HepG2 (cell line): ENCODE measurements around the gene CTNNAL1.

Experiments used
- ASH2L ChIP-seq: fragments of 300-600, 200-600 bp; sonication (generic); IDR thresholded peaks from 2 replicates; pipeline ENCODE4 v1.7.0; 2017; ENCODE audit warnings: low read depth, mild to moderate bottlenecking, moderate library complexity, mixed read lengths, low read length; ENCODE audit not compliant: insufficient read length
- GABPA ChIP-seq, 2 experiments: IDR thresholded peaks; 2 replicates each; pipeline ENCODE4 v1.6.1; 2011 to 2016; ENCODE audit warnings: low read depth in 2 of 2, low read length in 1 of 2, missing biosample characterization in 1 of 2, missing genetic modification characterization in 1 of 2
- GABPB1 ChIP-seq: IDR thresholded peaks from 2 replicates; pipeline ENCODE4 v1.6.1; 2016; ENCODE audit warnings: mild to moderate bottlenecking, missing genetic modification reagents, moderate library complexity, missing compliant biosample characterization
- MTF1 ChIP-seq: sonication (generic); formaldehyde crosslinking; IDR thresholded peaks from 2 replicates; pipeline ENCODE4 v1.5.0; 2020; ENCODE audit warnings: missing genetic modification reagents
- MXI1 ChIP-seq: IDR thresholded peaks from 3 replicates; pipeline ENCODE4 v1.6.1; 2012; ENCODE audit warnings: low read depth, low read length, inconsistent platforms, borderline replicate concordance
- POLR2AphosphoS5 ChIP-seq: IDR thresholded peaks from 2 replicates; pipeline ENCODE4 v1.6.1; 2012; ENCODE audit warnings: low read depth, low read length
- RFX1 ChIP-seq: fragments of 450-650 bp; IDR thresholded peaks from 2 replicates; pipeline ENCODE4 v1.6.1; 2017
- TBL1XR1 ChIP-seq: fragments of 150-350 bp; IDR thresholded peaks from 2 replicates; pipeline ENCODE4 v1.6.1; 2014; ENCODE audit warnings: borderline replicate concordance, low read length; ENCODE audit not compliant: partially characterized antibody
- ZKSCAN5 ChIP-seq: sonication (generic); formaldehyde crosslinking; IDR thresholded peaks from 2 replicates; pipeline ENCODE4 v1.5.1; 2020; ENCODE audit warnings: mild to moderate bottlenecking, missing genetic modification reagents
- ZSCAN30 ChIP-seq: sonication (generic); formaldehyde crosslinking; IDR thresholded peaks from 2 replicates; pipeline ENCODE4 v1.5.0; 2020; ENCODE audit warnings: mild to moderate bottlenecking, missing genetic modification reagents

DNA sequence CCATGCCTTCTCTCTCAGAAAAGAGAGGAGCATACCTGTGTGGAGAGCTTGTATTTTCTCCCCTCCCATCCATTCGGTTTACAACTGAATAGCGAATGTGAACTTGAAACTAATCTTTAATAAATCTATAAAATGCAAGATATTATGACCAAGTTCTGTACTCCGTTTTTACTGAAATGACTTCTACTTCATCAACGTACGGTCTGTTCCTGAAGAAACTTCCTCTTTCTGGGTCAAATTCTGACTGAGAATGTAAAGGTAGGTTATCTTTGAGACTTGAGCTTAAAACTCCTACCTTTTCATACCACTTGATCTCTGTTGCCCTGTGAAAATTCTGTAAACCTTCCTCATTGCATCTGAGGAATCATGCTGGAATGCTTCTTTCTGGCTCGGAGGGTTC lies 4.2 kb upstream of the CTNNAL1 start:
- no peak for TF ChIP-seq ASH2L
- TF ChIP-seq TBL1XR1, result no peak
- no peak for TF ChIP-seq MXI1
- no peak for TF ChIP-seq GABPB1 (CRISPR knock-in tag)
- TF ChIP-seq POLR2AphosphoS5, result no peak
- no peak for TF ChIP-seq RFX1
- no peak for TF ChIP-seq GABPA (IDR thresholded peaks at IDR 0.05; ENCODE audit: low read depth, low read length)
- no peak for TF ChIP-seq GABPA (CRISPR knock-in tag; IDR thresholded peaks at IDR 0.05; ENCODE audit: low read depth)
- TF ChIP-seq ZKSCAN5, result no peak
- TF ChIP-seq ZSCAN30, result no peak
- TF ChIP-seq MTF1 (CRISPR knock-in tag), result no peak
